HG03439 (cell line): ENCODE measurements around the gene GRB10.
"Not testable (repeated sequence)": the region's sequence is repeated elsewhere in the genome, so short reads cannot be mapped to it uniquely, and the experiment has no call there.

ENCODE experiments used
- ATAC-seq: cut with Tn5 transposase; IDR thresholded peaks from one replicate; pipeline ENCODE4 v1.9.1; 2021; ENCODE audit warnings: mild to moderate bottlenecking, moderate library complexity; ENCODE audit not compliant: unreplicated experiment

GRB10 gene

GRCh38 chr7:50779427-50779826, 3.3 kb downstream of the GRB10 start:
- no peak for ATAC-seq

DNA sequence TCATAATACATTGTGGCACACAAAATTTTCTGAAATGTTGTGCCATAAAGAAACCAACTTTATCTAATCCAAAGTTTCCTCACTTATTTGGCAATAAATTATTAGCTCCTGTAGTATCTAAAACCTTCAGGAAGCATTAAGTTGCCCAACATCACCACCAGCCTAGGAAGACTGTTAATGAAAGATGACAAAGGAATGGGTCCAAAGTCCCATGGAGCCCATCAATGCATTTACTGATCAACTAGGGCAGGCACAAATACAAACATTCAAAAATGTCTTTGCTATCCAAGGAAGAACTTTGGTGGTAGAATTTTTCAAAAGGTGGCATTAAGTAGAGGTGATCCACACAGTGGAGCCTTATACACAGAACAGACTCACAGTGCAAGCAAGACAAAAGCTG, 4.5 kb downstream of the GRB10 start:
- no peak for ATAC-seq

GRCh38 chr7:50775836-50776235, 6.9 kb downstream of the GRB10 start:
- no peak for ATAC-seq

DNA sequence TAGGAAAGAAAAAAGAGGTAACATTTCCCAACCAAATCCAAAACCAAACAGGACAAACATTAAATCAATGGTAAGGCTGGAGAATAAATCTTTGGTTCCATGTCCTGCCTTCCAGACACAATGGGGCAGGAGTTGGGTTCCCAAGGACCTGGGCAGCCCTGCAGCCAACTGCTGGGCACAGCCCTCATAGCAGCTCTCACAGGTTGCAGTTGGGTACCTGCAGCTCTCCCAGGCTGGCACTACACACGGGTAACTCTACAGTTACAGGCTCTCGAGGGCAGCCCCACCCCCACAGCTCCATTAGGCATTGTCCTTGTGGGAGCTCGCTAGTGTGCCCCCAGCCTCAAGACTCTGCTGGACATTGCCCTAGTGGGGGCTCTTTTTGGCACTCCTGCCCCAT, 7.5 kb downstream of the GRB10 start:
- ATAC-seq = no peak

DNA sequence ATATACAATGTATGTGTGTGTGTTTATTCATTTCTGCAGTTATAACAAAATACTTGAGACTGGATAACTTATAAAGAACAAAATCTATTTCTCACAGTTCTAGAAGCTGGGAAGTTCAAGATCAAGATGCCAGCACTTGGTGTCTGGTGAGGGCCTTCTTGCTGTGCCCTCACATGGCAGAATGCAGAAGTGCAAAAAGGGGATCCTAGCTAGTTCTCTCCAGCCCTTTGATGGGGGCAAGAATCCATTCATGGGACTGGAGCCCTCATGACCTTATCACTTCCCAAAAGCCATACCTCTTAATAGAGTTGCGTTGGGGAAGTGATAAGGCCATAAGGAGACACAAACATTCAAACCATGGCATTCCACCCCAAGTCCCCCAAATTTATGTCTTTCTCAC, 8.4 kb downstream of the GRB10 start:
- ATAC-seq = no peak

GRCh38 chr7:50773071-50773470, 9.6 kb downstream of the GRB10 start:
- ATAC-seq = not testable (repeated sequence)

DNA sequence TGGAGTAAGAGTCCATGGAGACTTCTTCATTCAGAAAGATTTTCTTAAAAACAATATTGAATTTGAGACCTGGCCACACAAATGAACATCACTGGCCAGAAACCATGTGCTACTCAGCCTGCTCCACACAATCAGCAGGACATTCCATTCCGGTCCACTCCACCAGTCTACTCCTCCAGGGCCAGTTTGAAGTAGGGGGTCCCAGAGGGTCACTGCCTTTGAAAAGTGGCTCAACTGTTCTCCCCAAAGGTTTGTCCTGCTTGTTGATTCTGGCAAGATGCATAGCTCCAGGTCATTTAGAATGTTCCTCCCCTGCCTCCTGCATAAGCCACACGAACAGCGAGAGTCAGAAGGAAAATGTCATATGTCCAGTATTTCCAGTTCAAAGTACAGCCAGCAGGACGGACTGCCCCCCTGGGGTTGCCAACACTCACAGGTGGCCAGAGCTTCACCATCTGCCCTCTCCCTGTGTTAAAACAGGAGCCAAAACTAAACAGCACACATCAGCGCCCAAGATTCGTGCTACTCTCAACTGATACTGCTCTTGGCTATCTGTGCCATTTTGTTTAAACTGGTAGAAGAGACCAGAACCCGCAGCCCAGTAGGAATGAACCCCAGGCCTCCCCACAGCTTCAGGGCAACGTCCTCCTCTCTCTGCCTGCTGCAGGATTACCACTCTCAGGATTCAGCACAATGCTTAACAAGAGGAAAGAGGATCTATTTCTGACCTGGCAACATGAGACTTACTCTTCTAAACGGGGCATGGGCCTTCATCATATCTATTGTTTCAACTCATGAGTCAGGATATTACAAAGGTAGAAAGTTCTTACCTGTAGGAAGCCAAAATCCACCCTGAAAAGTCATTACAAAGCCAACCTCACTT, 11.3 kb downstream of the GRB10 start:
- no peak for ATAC-seq

- ATAC-seq = no peak
These were observed 13.9 kb downstream of the GRB10 start for GRCh38 chr7:50768485-50769474.

DNA sequence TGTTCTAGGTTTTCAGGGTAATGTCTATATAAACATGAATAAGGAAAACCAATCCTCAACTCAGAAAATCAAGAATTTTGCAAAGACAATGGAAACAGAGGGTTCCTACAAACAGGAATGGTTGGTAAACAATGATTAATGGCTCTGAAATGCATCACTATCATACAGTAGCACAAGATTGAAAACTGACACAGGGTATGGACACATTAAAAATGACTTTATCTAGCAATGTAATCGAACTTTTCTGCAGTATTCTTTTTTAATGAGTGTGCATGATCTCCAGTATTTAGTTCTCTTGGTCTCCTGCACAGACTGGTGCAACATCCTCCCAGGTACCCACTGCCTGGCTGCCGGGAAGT, 15.9 kb downstream of the GRB10 start:
- no peak for ATAC-seq

- no peak for ATAC-seq
These were observed 16.4 kb downstream of the GRB10 start for GRCh38 chr7:50766106-50766848.

GRCh38 chr7:50762337-50762736, 20.4 kb downstream of the GRB10 start:
- no peak for ATAC-seq

DNA sequence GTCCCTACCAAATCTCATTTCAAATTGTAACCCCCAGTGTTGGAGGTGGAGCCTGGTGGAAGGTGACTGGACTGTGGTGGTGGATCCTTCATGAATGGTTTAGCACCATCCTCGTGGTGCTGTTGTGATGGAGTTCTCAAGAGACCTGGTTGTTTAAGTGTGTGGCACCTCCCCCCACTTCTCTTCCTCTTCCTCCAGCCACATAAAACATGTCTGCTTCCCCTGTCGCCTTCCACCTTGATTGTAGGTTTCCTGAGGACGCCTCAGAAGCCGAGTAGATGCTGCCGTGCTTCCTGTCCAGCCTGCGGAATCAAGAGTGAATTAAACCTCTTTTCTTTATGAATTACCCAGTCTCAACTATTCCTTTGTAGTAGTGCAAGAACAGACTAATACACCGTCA, 21.0 kb downstream of the GRB10 start:
- no peak for ATAC-seq

- ATAC-seq = no peak
These were observed 24.8 kb downstream of the GRB10 start for GRCh38 chr7:50757703-50758390.

- ATAC-seq = no peak
These were observed 26.5 kb downstream of the GRB10 start for GRCh38 chr7:50756180-50756579.

DNA sequence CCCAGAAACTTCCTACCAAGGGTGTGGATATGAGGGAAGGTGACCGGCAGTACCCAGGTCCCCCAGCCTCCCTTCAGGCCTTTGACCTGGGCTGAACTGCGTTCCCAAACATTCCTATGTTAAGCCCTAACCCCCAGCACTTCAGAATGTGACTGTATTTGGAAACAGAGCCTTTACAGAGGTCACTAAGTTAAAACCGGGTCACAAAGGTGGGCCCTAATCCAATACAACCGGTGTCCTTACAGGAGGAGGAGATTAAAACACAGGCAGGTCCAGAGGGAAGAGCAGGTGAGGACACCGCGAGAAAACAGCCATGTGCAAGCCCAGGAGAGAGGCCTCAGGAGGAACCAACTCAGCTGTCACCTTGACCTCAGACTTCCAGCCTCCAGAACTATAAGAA, 28.0 kb downstream of the GRB10 start:
- ATAC-seq = no peak

- ATAC-seq = no peak
These were observed 28.5 kb downstream of the GRB10 start for GRCh38 chr7:50754241-50754640.

- ATAC-seq = no peak
These were observed 30.3 kb downstream of the GRB10 start for GRCh38 chr7:50752422-50752821.

DNA sequence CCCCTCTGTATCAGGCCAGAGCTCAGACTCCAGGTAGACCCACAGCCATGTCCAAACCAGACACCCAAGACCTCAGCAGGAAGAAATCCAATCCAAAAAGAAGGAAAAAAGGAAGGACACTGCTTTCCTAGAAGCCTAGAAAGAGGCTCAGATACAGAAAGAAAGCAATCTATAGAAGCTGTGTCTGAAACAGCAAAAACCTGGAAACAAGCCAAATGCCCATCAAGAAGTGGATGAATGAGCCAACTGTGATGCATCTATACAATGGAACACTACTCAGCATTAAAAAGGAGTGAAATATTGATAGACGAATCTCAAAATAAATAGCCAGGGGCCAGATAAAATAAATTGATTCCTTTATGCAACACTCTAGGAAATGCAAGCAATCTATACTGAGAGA, 31.6 kb downstream of the GRB10 start:
- no peak for ATAC-seq

- no peak for ATAC-seq
These were observed 32.8 kb downstream of the GRB10 start for GRCh38 chr7:50749896-50750295.

GRCh38 chr7:50748472-50748871, 34.2 kb downstream of the GRB10 start:
- ATAC-seq = no peak

GRCh38 chr7:50745835-50746234, 36.9 kb downstream of the GRB10 start:
- ATAC-seq = no peak
